B cell (primary cell): ENCODE measurements around the gene ADAMTS14. TPM values are rescaled to one million over a fixed set of nuclear protein-coding genes. Genes with fewer than 3 reads are reported as not detected.

Experiments used
- ATAC-seq: fragments of 200-7000 bp; cut with Tn5 transposase; one replicate; pipeline ENCODE4 v1.10.0; 2021; ENCODE audit warnings: low read depth, mild to moderate bottlenecking, moderate number of reproducible peaks, moderate library complexity
- CTCF ChIA-PET: fragments of 350-600 bp; sonication (Branson Sonifier 250); formaldehyde crosslinking; loops from one replicate; lab custom pipeline; 2021; ENCODE audit warnings: antibody characterized with exemption, inconsistent platforms; lab: Charles Lee
- POLR2A ChIA-PET: fragments of 350-600 bp; sonication (Branson Sonifier 250); formaldehyde crosslinking; loops from one replicate; lab custom pipeline; 2021; ENCODE audit warnings: antibody characterized with exemption; lab: Charles Lee
- DNase-seq: peaks from one replicate; pipeline ENCODE4 v3.0.0; 2013
- H2AFZ ChIP-seq: 2 replicates; pipeline ENCODE4 v1.6.1; 2012; ENCODE audit warnings: mild to moderate bottlenecking, low read depth, low read length; ENCODE audit not compliant: insufficient read depth, poor library complexity, severe bottlenecking
- H3K27ac ChIP-seq, 2 donors: 1 replicate in 1 of 2; 2 replicates in 1 of 2; pipeline ENCODE4 v1.5.1; 2012 to 2013; ENCODE audit warnings: low read length in 2 of 2, mild to moderate bottlenecking in 2 of 2, moderate library complexity in 1 of 2
- H3K27me3 ChIP-seq, 4 experiments: fragments of 200-600 bp in 1 of 4; sonication (generic) in 1 of 4; replicated peaks in 1 of 4; 1 replicate in 2 of 4; 2 replicates in 2 of 4; pipeline versions ENCODE4 v1.6.1 to v1.7.0; 2013 to 2016; ENCODE audit warnings: low read length in 3 of 4, mild to moderate bottlenecking in 2 of 4, mixed read lengths in 1 of 4, moderate library complexity in 1 of 4; ENCODE audit not compliant: insufficient read depth in 4 of 4, control insufficient read depth in 3 of 4; ENCODE audit errors: control extremely low read depth in 1 of 4
- H3K36me3 ChIP-seq, 2 experiments: replicated peaks in 1 of 2; 1 replicate in 1 of 2; 2 replicates in 1 of 2; pipeline versions ENCODE4 v1.6.1 to v1.7.1; 2013; ENCODE audit warnings: low read length in 1 of 2; ENCODE audit not compliant: insufficient read depth in 2 of 2, control insufficient read depth in 1 of 2; ENCODE audit errors: control extremely low read depth in 1 of 2, extremely low read depth in 1 of 2
- H3K4me1 ChIP-seq, 2 donors: fragments of 200-600 bp in 1 of 2; sonication (generic) in 1 of 2; 1 replicate in 1 of 2; 2 replicates in 1 of 2; pipeline versions ENCODE4 v1.5.1 to v1.6.1; 2013 to 2017; ENCODE audit warnings: low read length in 2 of 2; ENCODE audit not compliant: control insufficient read depth in 2 of 2, insufficient read depth in 2 of 2
- H3K4me2 ChIP-seq: replicated peaks from 2 replicates; pipeline ENCODE3; 2012; ENCODE audit warnings: mild to moderate bottlenecking, low read depth, low read length; ENCODE audit not compliant: poor library complexity, severe bottlenecking
- H3K4me3 ChIP-seq, 5 experiments: fragments of 200-600 bp in 1 of 5; sonication (generic) in 1 of 5; 1 replicate in 3 of 5; 2 replicates in 2 of 5; pipeline versions ENCODE4 v1.5.1 to v1.7.0; 2011 to 2016; ENCODE audit warnings: low read length in 4 of 5, mild to moderate bottlenecking in 4 of 5, low read depth in 2 of 5, control low read depth in 1 of 5, moderate library complexity in 1 of 5; ENCODE audit not compliant: insufficient read depth in 1 of 5; ENCODE audit errors: control extremely low read depth in 1 of 5, extremely low read depth in 1 of 5
- H3K79me2 ChIP-seq: fragments of 200-600 bp; sonication (generic); one replicate; pipeline ENCODE4 v1.6.0; 2016; ENCODE audit warnings: low read length; ENCODE audit not compliant: control insufficient read depth, insufficient read depth
- H3K9ac ChIP-seq: fragments of 200-600 bp; sonication (generic); 2 replicates; pipeline ENCODE4 v1.6.1; 2017; ENCODE audit warnings: mild to moderate bottlenecking, low read length, moderate library complexity
- H3K9me3 ChIP-seq, 3 donors: one replicate each; pipeline versions ENCODE4 v1.6.1 to v1.7.1; 2013; ENCODE audit warnings: low read length in 2 of 3; ENCODE audit not compliant: control insufficient read depth in 2 of 3, insufficient read depth in 1 of 3; ENCODE audit errors: control extremely low read depth in 1 of 3
- H4K20me1 ChIP-seq: 2 replicates; pipeline ENCODE4 v1.6.0; 2012; ENCODE audit warnings: mild to moderate bottlenecking, low read length; ENCODE audit not compliant: insufficient read depth, control insufficient read depth, poor library complexity, severe bottlenecking
- H3K27ac Mint-ChIP-seq: one replicate; pipeline ENCODE4 v1.8.0; 2021; ENCODE audit warnings: mixed read lengths
- H3K27me3 Mint-ChIP-seq: one replicate; pipeline ENCODE4 v1.8.0; 2021; ENCODE audit warnings: mixed read lengths
- H3K4me1 Mint-ChIP-seq: one replicate; pipeline ENCODE4 v1.8.0; 2021; ENCODE audit warnings: mixed read lengths
- H3K4me3 Mint-ChIP-seq: one replicate; pipeline ENCODE4 v1.8.0; 2021; ENCODE audit warnings: mixed read lengths
- H3K9me3 Mint-ChIP-seq: one replicate; pipeline ENCODE4 v1.8.0; 2022; ENCODE audit warnings: mixed read lengths; ENCODE audit not compliant: insufficient read depth
- EZH2 ChIP-seq: IDR thresholded peaks from 2 replicates; pipeline ENCODE4 v1.6.1; 2012; ENCODE audit warnings: borderline replicate concordance, low read depth, mild to moderate bottlenecking, moderate library complexity, low read length; ENCODE audit not compliant: insufficient read depth, poor library complexity, severe bottlenecking
- WGBS: methylation state at CpG from one replicate; pipeline ENCODE4 v1.1.5; 2013; ENCODE audit warnings: missing lambda C conversion rate; ENCODE audit not compliant: insufficient coverage; 5-methylcytosine and 5-hydroxymethylcytosine counted together
- intact Hi-C: fragments of 100-400 bp; cut with micrococcal nuclease; formaldehyde crosslinking; loops from one replicate; pipeline ENCODE4 v1.10.0; 2022
- polyA plus RNA-seq: library from polyadenylated mRNA; depleted of rRNA; stranded (reverse); fragments of >200 nt; gene quantifications from 2 replicates; pipeline ENCODE4 v1.2.3, GENCODE V29; 2012
- total RNA-seq, 2 donors: library from RNA; stranded (reverse); fragments of 120-200 nt in 1 of 2; gene quantifications; 1 replicate in 1 of 2; 2 replicates in 1 of 2; pipeline versions ENCODE4 v1.2.3 to v1.2.4, GENCODE V29; 2013 to 2022
- TF ChIP-seq, protein P1 (sequence below): fragments of 200-600 bp; IDR thresholded peaks from one replicate; pipeline ENCODE4 v1.8.0; 2022; ENCODE audit warnings: antibody characterized with exemption, mild to moderate bottlenecking

The ADAMTS14 gene
- total and polyA plus RNA-seq, 2 donors (not counting 1 experiment from before 2014, with no cell fraction given), result not detected

- no peak overlapping the region for H3K4me3 Mint-ChIP-seq
- ChIA-PET CTCF (no interaction called here), POLR2A (no interaction called here)
- Histone ChIP-seq H3K36me3 (no peaks in the 10 kb centered on the region), H3K79me2 (no peaks in the 10 kb centered on the region), H3K27me3 (peaks cover 0 to 4% (median 0%) of the 10 kb centered on the region in 4 experiments), H4K20me1 (no peaks in the 10 kb centered on the region), H3K9ac (no peak overlapping the region), H3K4me3 (no peak overlapping the region), H3K4me1 (no peaks in the 10 kb centered on the region), H3K27ac (no peak overlapping the region), H3K4me2 (no peak overlapping the region), H2AFZ (no peak overlapping the region), H3K9me3 (no peaks in the 10 kb centered on the region)
- DNase-seq (no peak), ATAC-seq (no peak)
- H3K27ac Mint-ChIP-seq, result no peak overlapping the region
- WGBS, result 57% methylated on average over 1 of the region's 2 CpGs
- intact Hi-C loops, result no loop called here
- no peak for TF ChIP-seq EZH2
- TF ChIP-seq, protein P1, sequence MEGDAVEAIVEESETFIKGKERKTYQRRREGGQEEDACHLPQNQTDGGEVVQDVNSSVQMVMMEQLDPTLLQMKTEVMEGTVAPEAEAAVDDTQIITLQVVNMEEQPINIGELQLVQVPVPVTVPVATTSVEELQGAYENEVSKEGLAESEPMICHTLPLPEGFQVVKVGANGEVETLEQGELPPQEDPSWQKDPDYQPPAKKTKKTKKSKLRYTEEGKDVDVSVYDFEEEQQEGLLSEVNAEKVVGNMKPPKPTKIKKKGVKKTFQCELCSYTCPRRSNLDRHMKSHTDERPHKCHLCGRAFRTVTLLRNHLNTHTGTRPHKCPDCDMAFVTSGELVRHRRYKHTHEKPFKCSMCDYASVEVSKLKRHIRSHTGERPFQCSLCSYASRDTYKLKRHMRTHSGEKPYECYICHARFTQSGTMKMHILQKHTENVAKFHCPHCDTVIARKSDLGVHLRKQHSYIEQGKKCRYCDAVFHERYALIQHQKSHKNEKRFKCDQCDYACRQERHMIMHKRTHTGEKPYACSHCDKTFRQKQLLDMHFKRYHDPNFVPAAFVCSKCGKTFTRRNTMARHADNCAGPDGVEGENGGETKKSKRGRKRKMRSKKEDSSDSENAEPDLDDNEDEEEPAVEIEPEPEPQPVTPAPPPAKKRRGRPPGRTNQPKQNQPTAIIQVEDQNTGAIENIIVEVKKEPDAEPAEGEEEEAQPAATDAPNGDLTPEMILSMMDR, result no peak
- no peaks in the 10 kb centered on the region for H3K4me1 Mint-ChIP-seq
- H3K27me3 Mint-ChIP-seq, result peaks cover 7% of the 10 kb centered on the region
- H3K9me3 Mint-ChIP-seq, result no peaks in the 10 kb centered on the region
Measured at GRCh38 chr10:70784471-70784870, 112.2 kb downstream of the ADAMTS14 start.

DNA sequence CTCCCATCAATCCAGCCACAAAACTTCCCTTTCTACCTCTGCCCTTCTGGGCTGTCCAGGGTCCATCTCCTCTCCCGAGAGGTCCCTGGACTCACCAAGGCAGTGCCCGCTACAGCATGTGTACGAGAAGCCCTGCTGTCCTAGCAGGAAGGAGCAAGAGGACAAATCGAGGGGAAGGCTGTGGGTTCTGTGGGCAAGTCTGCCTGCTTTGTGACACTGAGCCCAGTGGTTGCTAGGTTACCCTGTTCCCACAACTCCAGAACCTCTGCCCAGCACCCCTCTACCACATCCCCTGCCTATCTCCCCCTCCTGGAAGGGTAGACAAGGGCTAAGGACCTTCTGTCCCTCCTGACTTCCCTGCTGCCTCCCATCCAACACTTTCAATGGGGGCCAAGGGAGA lies 112.9 kb downstream of the ADAMTS14 start, which contains the start of gene TBATA:
TBATA (minus strand) TSS at position 188 of the 400 bp plus-strand sequence. CDS start 1,998 bp downstream, outside the sequence.
- no peak within 1 kb of the TSS for H3K4me3 Mint-ChIP-seq
- H3K4me1 ChIP-seq, result no peaks in the 10 kb centered on the region
- no peak for ATAC-seq
- H3K9ac ChIP-seq, result no peak within 1 kb of the TSS
- POLR2A ChIA-PET, result no interaction called here
- H3K27ac ChIP-seq, result no peak within 1 kb of the TSS
- no peak within 1 kb of the TSS for H3K4me2 ChIP-seq
- no peak within 1 kb of the TSS for H3K4me3 ChIP-seq
- H2AFZ ChIP-seq, result no peak within 1 kb of the TSS
- peaks cover 0 to 4% (median 0%) of the 10 kb centered on the region in 4 experiments for H3K27me3 ChIP-seq
- TF ChIP-seq, protein P1, result no peak
- TF ChIP-seq EZH2, result no peak
- no peaks in the 10 kb centered on the region for H3K4me1 Mint-ChIP-seq
- no peak within 1 kb of the TSS for H3K27ac Mint-ChIP-seq
- no peaks in the 10 kb centered on the region for H3K79me2 ChIP-seq
- CTCF ChIA-PET, result no interaction called here
- no peaks in the 10 kb centered on the region for H4K20me1 ChIP-seq
- no peaks in the 10 kb centered on the region for H3K36me3 ChIP-seq
- no peak for DNase-seq
- H3K9me3 ChIP-seq, result no peaks in the 10 kb centered on the region
- 27% methylated on average over 3 of the region's 4 CpGs for WGBS
- H3K27me3 Mint-ChIP-seq, result peaks cover 7% of the 10 kb centered on the region
- intact Hi-C loops, result no loop called here
- no peaks in the 10 kb centered on the region for H3K9me3 Mint-ChIP-seq
